Neural progenitor cell (in vitro differentiated cells): ENCODE data around the gene BRD1.

ENCODE experiments used
- CTCF ChIP-seq: fragments of 200-600 bp; sonication (generic); IDR thresholded peaks from 2 replicates; pipeline ENCODE4 v1.5.1; 2017; ENCODE audit warnings: antibody characterized with exemption, mild to moderate bottlenecking
- EZH2 ChIP-seq: fragments of 200-600 bp; sonication (generic); IDR thresholded peaks from 2 replicates; pipeline ENCODE4 v1.6.1; 2017; ENCODE audit warnings: antibody characterized with exemption, mild to moderate bottlenecking, moderate library complexity
- EZH2phosphoT487 ChIP-seq: fragments of 200-600 bp; sonication (generic); IDR thresholded peaks from 2 replicates; pipeline ENCODE4 v1.6.1; 2017; ENCODE audit warnings: antibody characterized with exemption

- TF ChIP-seq CTCF (no peak), EZH2 (no peak), EZH2phosphoT487 (no peak)
These were observed 31.2 kb upstream of the BRD1 start for GRCh38 chr22:49858827-49859226.
